Prostate gland (tissue), 2 donors: ENCODE measurements around the gene ADGRL3.

Source experiments
- CTCF ChIP-seq, 4 experiments: fragments of 200-600 bp in 2 of 4; fragments of 450-650 bp in 2 of 4; sonication (generic) in 2 of 4; IDR thresholded peaks; 1 replicate in 3 of 4; 2 replicates in 1 of 4; pipeline ENCODE4 v1.5.1; 2016 to 2019; ENCODE audit warnings: antibody characterized with exemption in 4 of 4, mild to moderate bottlenecking in 2 of 4, moderate library complexity in 2 of 4
- POLR2AphosphoS5 ChIP-seq: sonication (generic); formaldehyde crosslinking; IDR thresholded peaks from one replicate; pipeline ENCODE4 v1.6.1; 2017; ENCODE audit warnings: antibody characterized with exemption

- TF ChIP-seq CTCF (IDR thresholded peaks at IDR 0.05): no peak
- no peak for TF ChIP-seq POLR2AphosphoS5
These were observed 320.6 kb downstream of the ADGRL3 start for GRCh38 chr4:61520681-61521160.
